ENCODE results near the gene ZSCAN23. TPM values are rescaled to one million over a fixed set of nuclear protein-coding genes. Genes with fewer than 3 reads are reported as not detected.
A peak's percentile ranks its signal among the peaks of the same experiment; 100 is the strongest.

Gene ZSCAN23
- total RNA-seq, 1 experiment from 2014 or later: 5.4 TPM

GRCh38 chr6:28393912-28394662 is 49.2 kb downstream of the ZSCAN23 start:
- CTCF ChIA-PET: no interaction called here
- H3K4me1 ChIP-seq (ENCODE audit: insufficient read depth, low read length, poor library complexity, severe bottlenecking): peaks cover 12% of the 10 kb centered on the region
- TF ChIP-seq CTCF (conservative IDR thresholded peaks at IDR 0.05; ENCODE audit: low read depth, low read length) (peak; percentile 53), EZH2 (IDR thresholded peaks at IDR 0.05; ENCODE audit: borderline replicate concordance, low read depth, low read length, poor library complexity, severe bottlenecking) (no peak)
- BruUV-seq (replicated peaks): no TSS peak
- POLR2A ChIA-PET (ENCODE audit: low non-redundant PET): interaction anchor here (0.7 kb wide), 1 partner anchor 26 kb away, joined by 3 read pairs; no protein-coding TSS in a partner anchor
- H3K27me3 ChIP-seq (replicated peaks; ENCODE audit: insufficient read depth, low read depth, low read length, poor library complexity): no peaks in the 10 kb centered on the region
- intact Hi-C loops (cut with micrococcal nuclease; ENCODE audit: unreplicated experiment): loop anchor here (5.0 kb wide), 1 partner anchor 288 kb away; no protein-coding TSS in a partner anchor
- peak; percentile 39 for DNase-seq (ENCODE audit: low spot score)
- H3K4me3 ChIP-seq (ENCODE audit: low read depth, low read length, poor library complexity, severe bottlenecking): no peak overlapping the region
- H3K36me3 ChIP-seq (ENCODE audit: insufficient read depth, low read length, poor library complexity, severe bottlenecking): peaks cover 66% of the 10 kb centered on the region
- H3K9me3 ChIP-seq (ENCODE audit: low read depth, low read length, poor library complexity, severe bottlenecking): no peaks in the 10 kb centered on the region
- H3K27ac ChIP-seq (ENCODE audit: low read depth, low read length, poor library complexity, severe bottlenecking): no peak overlapping the region

GRCh38 chr6:28390688-28391087 is 52.6 kb downstream of the ZSCAN23 start:
- Histone ChIP-seq H3K9me3 (ENCODE audit: low read depth, low read length, poor library complexity, severe bottlenecking) (no peaks in the 10 kb centered on the region), H3K27ac (ENCODE audit: low read depth, low read length, poor library complexity, severe bottlenecking) (no peak overlapping the region), H3K4me1 (ENCODE audit: insufficient read depth, low read length, poor library complexity, severe bottlenecking) (no peaks in the 10 kb centered on the region), H3K4me3 (ENCODE audit: low read depth, low read length, poor library complexity, severe bottlenecking) (no peak overlapping the region), H3K36me3 (ENCODE audit: insufficient read depth, low read length, poor library complexity, severe bottlenecking) (peaks cover 60% of the 10 kb centered on the region), H3K27me3 (replicated peaks; ENCODE audit: insufficient read depth, low read depth, low read length, poor library complexity) (no peaks in the 10 kb centered on the region)
- DNase-seq (ENCODE audit: low spot score): no peak
- TF ChIP-seq EZH2 (IDR thresholded peaks at IDR 0.05; ENCODE audit: borderline replicate concordance, low read depth, low read length, poor library complexity, severe bottlenecking): no peak
- no peak for TF ChIP-seq CTCF (conservative IDR thresholded peaks at IDR 0.05; ENCODE audit: low read depth, low read length)
- intact Hi-C loops (cut with micrococcal nuclease; ENCODE audit: unreplicated experiment): loop anchor here (5.0 kb wide), 1 partner anchor 292 kb away; no protein-coding TSS in a partner anchor
- ChIA-PET POLR2A (ENCODE audit: low non-redundant PET) (no interaction called here), CTCF (no interaction called here)
- BruUV-seq (replicated peaks): TSS peak; percentile 3

- POLR2A ChIA-PET (ENCODE audit: low non-redundant PET): no interaction called here
Measured at GRCh38 chr6:28384143-28384533, 59.2 kb downstream of the ZSCAN23 start.

More at GRCh38 chr6:28384143-28384533, 59.2 kb downstream of the ZSCAN23 start:
- peaks cover 33% of the 10 kb centered on the region for H3K36me3 ChIP-seq (ENCODE audit: insufficient read depth, low read length, poor library complexity, severe bottlenecking)
- intact Hi-C loops (cut with micrococcal nuclease; ENCODE audit: unreplicated experiment): no loop called here
- no TSS peak for BruUV-seq (replicated peaks)
- no peak overlapping the region for H3K27ac ChIP-seq (ENCODE audit: low read depth, low read length, poor library complexity, severe bottlenecking)
- H3K27me3 ChIP-seq (replicated peaks; ENCODE audit: insufficient read depth, low read depth, low read length, poor library complexity): no peaks in the 10 kb centered on the region
- TF ChIP-seq CTCF (conservative IDR thresholded peaks at IDR 0.05; ENCODE audit: low read depth, low read length) (no peak), EZH2 (IDR thresholded peaks at IDR 0.05; ENCODE audit: borderline replicate concordance, low read depth, low read length, poor library complexity, severe bottlenecking) (no peak)
- no peak for DNase-seq (ENCODE audit: low spot score)
- no peaks in the 10 kb centered on the region for H3K4me1 ChIP-seq (ENCODE audit: insufficient read depth, low read length, poor library complexity, severe bottlenecking)
- CTCF ChIA-PET: no interaction called here
- no peaks in the 10 kb centered on the region for H3K9me3 ChIP-seq (ENCODE audit: low read depth, low read length, poor library complexity, severe bottlenecking)
- H3K4me3 ChIP-seq (ENCODE audit: low read depth, low read length, poor library complexity, severe bottlenecking): no peak overlapping the region
